Muscle of back (tissue), 11 donors: ENCODE measurements around the gene CBFA2T2. TPM values are rescaled to one million over a fixed set of nuclear protein-coding genes. Genes with fewer than 3 reads are reported as not detected.
A peak's percentile ranks its signal among the peaks of the same experiment; 100 is the strongest.

ENCODE experiments used
- DNase-seq, 3 donors: peaks; one replicate each; pipeline versions ENCODE4 v3.0.0 to v3.0.0-alpha.2; 2013
- polyA plus RNA-seq, 10 donors: library from polyadenylated mRNA; unstranded; fragments of 120-200 nt; gene quantifications; one replicate each; pipeline ENCODE4 v1.2.1, GENCODE V29; 2013; ENCODE audit not compliant: insufficient read length in 10 of 10

CBFA2T2 gene
- polyA plus RNA-seq, 10 donors: 9.9 to 18.9 (median 14.1) TPM

DNA sequence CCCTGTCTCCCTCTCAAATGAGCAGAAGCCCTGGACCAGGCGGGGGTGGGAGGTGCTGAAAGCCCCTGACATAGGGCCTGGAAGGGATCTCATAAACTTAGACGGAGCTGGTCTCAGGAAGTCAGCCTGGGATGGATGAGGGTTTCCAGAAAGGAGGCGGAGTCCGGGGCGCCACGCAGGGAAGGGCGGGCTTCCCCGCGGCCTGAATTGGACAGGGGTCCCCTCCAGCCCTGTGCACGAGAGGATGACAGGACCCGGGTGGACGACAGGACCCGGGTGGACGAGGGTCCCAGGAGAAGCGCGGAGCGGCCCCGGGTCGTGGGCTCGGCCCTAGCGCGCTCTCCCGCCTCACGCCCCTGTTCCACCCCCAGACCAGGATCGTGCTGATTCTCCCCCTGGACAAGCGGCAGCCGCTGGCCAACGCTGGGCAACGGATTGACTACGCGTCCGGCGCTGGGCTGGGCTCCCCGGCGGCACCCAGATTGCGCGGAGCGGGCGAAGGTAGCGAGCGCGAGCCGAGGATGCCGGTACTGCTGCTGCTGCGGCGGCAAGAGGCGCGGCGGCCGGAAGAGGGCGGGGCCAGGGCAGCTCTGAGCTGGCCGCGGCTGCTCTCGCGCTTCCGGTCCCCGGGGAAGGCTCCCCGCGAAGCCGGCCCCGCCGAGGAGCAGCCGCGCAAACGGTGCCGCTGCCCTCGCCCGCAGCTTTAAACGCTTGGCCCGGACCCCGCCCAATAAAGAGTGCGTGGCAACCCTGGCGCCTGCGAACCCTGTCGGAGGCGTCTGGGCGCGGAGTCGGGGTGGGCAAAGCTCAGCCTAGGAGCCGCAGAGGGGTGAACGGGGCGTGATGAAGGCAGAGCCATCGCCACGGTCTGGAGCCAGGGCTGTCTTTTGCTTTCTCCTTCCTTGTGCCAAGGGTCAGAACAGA, 173.5 kb downstream of the CBFA2T2 start:
- DNase-seq: peak; percentile 65 to 93 (median 80)

GRCh38 chr20:33664085-33664761, 174.3 kb downstream of the CBFA2T2 start:
- no peak for DNase-seq

DNA sequence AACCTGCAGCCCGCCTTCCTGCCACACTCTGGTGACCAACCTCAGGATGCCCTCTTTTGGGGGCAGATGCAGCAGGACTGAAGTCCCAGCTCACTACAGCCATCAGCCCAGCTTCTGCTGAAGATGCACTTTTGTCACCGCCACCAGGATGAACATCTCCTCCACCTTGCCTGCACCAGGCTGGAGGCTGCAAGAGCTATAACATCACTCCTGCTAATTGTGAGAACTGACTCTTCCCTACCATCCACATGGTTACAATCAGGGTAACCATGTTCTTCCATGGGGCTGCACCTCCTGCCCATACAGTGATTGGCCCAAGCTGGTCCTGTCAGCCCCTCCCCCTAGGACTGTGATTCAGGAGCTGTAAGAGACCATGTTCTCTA, 174.9 kb downstream of the CBFA2T2 start:
- DNase-seq: no peak

- peak; percentile 91 to 96 (median 93) for DNase-seq
Observed at GRCh38 chr20:33666293-33667244, 176.7 kb downstream of the CBFA2T2 start, which contains the start of gene ACTL10. TSS of gene ACTL10 (plus strand) at chr20:33666943. CDS start at chr20:33667498, 555 bp downstream.

- DNase-seq: peak in 1 of 3 donors; percentile 68
Observed at GRCh38 chr20:33667245-33667675, 177.4 kb downstream of the CBFA2T2 start.

- DNase-seq: peak; percentile 63 to 92 (median 78)
Observed at GRCh38 chr20:33667676-33668465, 178.0 kb downstream of the CBFA2T2 start.

DNA sequence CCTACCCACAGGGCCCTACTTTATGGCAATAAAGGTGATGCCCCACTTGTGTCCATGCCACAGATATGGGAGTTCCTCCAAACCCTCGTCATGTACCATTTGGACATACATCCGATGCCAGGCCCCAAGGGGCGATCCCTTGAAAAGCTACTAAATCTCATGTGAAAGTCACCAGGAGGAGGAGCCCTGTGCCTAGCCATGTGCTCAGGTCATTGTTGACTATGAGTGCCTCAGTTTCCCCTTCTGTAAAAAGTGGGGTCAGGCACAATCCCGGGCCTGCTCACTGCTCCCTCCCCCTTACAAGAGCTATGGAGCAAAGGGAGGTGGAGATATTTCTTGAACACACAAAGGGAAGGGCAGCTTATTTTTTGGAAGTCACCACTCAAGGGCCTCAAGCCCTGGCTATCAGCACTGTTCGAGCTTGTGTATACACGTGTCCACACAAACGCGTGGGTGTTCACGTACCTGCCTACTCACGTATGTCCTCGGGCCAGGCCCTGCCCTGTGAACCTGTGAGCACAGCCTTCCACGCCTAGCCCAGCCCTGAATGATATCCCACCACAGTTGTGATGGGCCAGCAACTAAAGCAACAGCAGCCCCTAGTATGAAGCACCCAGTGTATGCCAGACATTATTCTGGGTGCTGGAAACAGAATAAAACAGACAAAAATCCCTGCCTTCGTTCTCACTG, 178.7 kb downstream of the CBFA2T2 start:
- no peak for DNase-seq

DNA sequence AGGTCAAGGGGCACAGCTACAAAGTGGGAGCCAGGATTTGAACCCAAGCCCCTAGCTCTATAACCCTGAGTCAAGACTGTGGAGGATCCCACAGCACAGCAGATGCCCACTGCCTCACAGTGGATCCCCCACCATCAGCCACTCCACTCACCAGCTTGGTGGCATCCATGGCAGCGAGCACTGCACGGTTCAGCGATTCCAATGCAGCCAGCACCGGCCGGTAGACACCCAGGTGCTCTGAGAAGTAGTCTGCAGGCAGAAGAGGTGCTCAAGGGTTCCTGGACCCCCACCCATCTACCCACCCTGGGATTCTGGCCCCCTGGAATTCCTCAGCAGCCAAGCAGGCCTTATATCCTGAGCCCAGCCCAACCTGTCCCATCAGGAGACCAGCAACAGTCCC, 179.3 kb downstream of the CBFA2T2 start:
- no peak for DNase-seq

DNA sequence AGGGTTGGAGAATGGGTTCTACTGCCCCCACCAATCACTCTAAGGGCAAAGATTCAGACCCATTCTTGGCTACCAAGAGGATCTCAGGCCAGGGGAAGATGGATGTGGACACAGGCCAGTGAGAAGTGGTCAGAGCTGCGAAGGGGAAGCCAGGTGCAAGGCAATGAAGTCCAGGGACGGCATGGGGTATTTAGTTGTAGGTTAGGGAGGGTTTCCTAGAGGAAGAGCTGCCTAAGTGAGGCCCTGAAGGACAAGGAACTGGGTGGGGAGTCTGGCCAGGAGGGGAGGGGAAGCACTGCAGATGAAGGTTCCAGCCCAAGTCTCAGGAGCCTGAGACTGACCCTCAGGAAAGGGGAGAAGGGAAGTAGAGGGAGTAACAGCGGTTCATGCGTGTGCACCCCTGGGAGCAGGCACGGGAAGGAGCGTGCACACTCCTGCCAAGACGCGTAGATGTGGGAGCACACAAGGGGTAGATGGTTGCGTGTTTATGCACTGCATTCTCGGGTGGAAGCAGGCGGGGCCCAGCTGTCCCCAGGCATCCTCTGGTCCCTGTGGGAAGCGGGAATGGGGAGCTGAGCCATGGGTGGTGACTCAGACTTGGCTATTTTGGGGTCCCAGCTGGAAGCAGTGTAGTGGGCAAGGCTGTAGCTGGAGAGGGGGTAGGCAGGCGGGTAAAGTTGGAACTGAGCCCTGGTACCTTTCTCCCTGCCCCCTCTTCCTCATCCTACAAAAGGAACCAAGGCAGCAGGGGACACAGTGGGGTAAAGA, 180.2 kb downstream of the CBFA2T2 start:
- DNase-seq: no peak

GRCh38 chr20:33670715-33671499, 181.0 kb downstream of the CBFA2T2 start:
- no peak for DNase-seq

GRCh38 chr20:33671573-33672288, 181.8 kb downstream of the CBFA2T2 start:
- DNase-seq: no peak

DNA sequence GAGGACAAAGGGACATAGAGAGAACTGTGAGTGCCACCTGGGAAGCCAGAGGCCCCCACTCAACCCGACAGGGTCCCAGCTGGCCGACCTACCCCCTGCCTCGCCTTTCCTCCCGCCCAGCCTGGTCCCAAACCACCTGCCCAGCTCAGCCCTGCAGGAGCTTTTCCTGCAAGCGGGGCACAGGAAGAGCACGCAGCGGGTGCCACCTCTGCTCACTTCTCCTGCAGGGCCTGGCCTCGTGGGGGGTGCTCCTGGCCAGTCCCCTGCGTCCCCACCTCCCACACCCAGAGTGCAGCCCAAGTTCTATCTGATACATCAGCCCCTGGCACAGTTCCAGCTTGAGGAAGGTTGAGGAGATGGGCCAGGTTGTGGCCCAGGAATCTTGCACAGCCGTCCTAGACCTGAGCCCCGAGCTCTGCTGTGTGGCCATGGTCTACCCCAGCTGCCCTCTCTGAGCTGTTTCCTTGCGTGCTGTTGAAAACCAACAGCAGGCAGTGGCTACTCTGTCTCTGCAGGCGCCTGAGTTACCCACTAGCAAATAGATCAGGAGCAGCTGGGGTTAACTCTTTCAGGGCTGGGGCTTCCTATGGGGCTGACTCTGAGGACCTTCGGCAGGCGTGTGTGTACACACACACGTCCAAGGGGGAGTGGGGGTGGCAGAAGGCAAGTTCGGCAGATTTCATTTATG, 182.7 kb downstream of the CBFA2T2 start:
- no peak for DNase-seq

DNA sequence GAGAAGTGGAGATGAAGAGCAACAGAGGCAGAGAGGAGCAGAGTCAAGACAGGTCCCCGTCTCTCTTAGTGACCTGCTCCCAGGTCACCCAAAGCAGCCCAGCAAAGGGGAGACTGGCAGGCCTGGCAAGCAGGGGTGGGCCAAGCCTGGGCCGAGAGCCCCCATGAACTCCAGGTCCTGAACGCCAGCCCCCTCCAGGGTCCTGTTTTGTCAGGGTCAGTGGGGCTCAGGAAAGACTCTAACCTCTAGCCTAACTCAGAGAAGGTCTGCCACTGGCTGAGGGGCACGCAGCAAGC, 183.2 kb downstream of the CBFA2T2 start:
- DNase-seq: no peak

DNA sequence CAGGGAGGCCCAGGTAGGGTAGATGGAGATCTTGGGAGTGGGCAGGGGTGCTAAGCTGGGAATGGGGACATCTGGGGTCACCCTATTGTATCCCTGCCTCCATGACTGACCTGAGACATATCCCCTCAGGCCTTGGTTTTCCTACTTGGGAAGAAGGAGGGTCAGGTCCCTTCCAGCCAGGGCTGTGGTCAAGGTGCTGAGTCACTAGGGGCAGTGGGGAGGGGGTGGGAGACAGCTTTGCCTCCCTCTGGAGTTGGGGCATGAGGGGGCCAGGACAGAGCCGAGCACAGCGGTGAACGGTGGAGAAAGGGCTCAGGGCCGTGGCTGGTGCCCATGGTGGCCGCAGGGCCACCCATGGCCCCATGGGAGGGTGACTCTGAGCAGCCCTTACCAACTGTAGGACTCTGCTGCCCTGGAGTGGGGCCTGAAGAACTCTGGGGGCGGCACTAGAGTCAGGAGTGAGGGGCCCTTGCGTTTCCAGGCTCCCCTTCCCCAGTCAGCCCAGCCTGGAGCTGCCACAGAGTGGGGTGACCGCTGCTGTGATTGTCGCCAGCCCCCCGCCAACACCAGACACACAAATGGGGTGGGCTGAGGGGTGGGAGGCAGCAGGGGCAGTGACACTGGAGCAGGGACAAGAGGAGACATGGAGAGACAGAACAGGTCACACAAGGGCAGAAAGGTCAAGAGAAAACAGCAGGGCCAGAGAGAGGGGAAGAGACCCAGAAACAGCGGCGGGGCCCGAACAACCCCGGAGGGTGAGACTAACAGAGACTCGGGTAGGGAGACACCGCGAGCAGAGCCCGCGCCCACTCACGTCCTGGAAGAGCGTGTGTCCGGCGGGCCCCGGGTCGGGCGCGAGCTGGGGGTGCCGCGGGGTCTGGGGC, 183.8 kb downstream of the CBFA2T2 start:
- no peak for DNase-seq

DNA sequence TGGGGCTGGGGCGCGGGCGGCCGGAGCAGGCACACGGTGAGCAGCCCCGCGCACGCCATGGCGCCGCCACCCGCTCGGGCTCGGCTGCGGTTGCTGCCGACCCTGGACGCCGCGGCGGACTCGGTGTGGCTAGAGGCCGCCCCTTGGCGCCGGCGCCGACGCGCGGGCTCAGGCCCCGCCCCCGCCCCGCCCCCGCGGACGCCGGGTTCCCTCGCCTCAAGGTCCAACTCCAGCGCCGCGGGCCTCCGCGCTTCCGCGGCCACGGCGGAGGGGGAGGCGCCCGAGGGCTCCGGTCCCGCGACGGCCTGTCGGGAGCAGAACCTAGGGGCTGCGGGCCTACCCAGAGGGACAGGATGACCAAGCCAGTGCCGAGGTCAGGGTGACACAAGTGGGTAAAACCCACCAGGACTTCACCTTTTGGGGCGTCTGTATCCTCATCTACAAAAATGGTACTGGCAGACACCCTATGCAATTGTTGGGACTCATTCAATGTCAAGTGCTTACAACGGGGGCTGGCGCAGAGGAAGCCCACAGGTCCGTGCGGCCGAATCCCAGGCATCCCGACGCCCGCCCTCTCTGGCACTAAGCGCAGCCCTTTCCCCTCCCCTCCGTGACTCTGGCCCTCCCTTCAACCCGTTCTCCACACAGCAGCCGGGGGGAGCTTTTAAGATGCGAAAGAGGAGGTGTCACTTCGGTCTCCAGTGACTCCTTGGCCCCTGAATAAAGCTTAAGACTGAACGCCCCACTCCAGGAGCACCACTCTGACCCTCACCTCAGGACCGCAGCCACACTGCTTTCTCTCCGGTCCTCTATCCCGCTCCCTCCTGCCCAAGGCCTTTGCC, 184.6 kb downstream of the CBFA2T2 start, which contains the start of gene NECAB3:
TSS of gene NECAB3 (minus strand) at position 135 of the 842 bp plus-strand sequence. CDS start at position 59, 76 bp downstream.
- DNase-seq: peak; percentile 78 to 92 (median 85)
